ENCODE results near the gene FAM13C.
"Not testable (repeated sequence)": the region's sequence is repeated elsewhere in the genome, so short reads cannot be mapped to it uniquely, and the experiment has no call there.

The FAM13C gene

DNA sequence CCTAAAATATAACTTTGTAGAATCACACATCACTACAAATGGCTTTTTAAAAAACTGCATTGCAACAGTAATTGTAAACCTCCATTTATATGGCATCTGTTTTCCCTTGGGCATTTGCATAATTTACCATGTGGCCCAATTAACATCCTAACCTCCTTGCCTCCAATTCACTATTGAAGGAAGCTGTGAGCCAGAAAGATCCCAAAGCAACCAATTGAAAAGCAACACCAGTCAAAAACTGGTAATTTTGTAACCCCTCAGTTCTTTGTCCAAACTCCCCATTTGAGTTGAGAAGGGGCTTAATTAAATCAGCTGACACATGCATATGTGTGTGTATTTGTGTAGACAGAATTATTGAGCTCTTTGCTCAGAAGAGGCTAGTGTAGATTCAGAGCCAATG lies 90.3 kb downstream of the FAM13C start:
- no peak for DNase-seq

DNA sequence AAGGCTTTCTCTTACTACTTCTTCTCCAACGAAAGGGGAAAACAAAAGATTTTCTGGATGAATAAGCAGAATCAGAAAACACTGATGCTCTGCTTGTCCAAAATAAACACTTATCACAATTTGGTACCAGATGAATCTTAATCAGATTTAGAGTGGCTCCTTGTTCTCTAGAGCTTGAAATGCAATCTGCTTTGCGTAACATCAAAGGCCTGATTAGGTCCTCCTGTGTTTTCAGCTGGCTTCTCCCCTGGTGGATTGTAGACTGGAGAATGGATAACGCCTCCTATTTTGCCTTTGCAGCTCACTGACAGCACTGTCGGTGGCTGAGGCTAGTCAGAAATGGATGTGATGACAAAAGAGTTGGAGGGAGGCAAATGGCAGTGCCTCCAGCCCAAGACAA lies 91.2 kb downstream of the FAM13C start:
- no peak for DNase-seq

DNA sequence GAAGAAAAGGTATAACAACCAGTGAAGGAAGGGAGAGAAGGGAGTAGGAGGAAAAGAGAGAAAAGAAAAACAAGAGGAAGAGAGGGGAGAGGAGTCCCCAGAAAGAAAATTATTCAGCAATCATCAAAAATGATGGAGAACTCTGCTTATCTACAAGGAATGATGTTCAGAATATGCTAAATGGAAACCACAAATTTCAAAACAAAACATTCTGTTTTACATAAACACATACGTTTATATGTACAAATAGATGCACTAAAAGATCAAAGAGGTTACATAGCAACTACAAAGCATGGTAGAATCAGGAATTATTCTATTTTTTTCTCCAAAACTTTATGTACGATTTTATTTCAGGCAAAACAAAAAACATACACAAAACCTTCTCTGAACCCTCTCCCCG lies 91.9 kb downstream of the FAM13C start:
- DNase-seq, result no peak

DNA sequence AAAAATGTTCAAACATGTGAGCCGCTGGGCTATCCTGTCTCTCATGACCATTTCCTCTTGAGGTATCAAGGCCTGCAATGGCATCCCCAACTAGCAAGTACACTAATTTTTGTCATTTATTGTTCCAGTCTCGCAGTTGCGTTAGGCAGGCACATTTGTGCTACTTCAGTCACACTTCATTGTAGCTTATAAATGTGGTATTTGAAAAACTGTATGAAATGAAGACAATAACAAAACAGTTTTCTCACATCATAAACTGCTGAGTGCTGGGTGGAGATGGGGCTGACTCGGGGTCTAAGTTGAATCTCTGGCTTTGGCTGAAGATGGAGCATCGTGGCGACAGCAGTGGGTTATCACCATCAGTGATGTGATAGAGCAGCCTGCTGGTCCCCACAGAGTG lies 92.7 kb downstream of the FAM13C start:
- no peak for DNase-seq

DNA sequence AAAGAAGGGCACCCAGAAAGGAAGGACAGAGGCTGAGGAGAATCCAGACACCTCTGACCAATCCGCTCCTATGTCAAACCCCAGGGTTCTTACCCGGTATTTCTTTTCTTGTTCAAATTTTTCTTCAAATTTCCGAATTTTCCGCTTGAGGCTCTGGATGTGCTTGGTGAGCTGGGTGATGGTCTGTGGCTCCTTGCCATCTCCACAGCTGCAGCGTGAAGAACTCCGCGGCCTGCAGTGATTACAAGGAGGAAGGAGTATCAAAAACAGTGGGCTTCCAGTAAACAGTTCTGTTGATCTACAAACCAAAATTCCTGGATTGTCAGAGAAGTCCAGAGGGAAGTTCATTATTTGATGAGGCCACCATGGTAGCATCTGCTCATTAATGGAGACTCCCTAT lies 93.9 kb downstream of the FAM13C start:
- no peak for DNase-seq

DNA sequence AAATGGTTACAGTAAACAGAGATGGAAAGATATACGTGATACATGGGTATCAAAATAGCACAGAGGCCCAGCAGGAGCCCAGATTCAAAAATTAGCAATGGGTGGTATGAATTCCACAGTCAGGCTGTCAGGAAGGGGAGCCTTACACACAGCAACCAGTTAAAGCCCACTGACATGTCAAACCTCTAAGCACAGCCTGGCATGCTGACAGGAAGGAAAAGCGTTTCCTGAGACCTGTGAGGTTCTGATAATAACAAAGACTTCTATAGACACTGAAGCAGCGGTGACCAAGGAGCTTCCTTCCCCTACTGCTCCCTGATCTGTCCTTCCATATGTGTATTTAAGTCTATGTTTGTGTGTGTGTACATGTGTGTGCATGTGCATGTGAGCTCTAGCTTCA lies 96.0 kb downstream of the FAM13C start:
- no peak for DNase-seq

DNA sequence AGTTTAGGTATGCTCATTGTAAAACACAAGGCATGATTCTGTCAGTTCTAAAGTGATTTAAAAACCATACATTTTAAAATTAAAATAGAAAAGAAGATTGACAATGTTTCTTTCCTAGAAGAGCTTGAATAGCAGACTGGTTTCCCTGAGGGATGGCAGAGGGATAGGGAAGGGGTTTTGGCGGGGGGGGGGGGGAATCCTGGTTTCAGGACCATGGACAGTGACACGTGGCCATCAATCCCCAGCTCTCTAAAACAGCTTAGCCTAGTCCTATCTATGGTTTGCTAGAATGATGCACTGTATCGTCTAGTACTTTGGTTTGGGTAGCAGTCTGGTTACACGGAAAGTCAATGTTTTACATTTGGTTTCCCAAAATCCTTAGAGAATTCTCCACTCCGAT lies 97.2 kb downstream of the FAM13C start:
- no peak for DNase-seq

DNA sequence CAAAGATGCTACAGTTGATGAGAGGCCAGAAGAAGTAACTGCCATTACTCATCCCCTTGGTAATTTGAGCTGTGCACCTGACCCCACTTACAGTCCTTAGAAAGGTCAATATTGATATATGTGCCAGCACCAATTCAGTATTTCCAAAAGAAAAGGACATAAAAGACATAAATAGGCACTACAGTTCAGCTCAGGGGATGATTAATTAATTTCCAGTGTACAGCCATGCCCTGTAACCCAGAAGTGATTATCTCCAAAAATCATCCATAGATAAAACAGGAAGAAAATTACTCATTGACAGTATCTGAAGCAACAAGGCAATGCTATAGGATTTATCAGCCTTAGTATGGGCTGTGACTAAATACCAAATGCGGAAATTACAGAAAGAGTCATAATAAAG lies 103.5 kb downstream of the FAM13C start:
- DNase-seq, result no peak

DNA sequence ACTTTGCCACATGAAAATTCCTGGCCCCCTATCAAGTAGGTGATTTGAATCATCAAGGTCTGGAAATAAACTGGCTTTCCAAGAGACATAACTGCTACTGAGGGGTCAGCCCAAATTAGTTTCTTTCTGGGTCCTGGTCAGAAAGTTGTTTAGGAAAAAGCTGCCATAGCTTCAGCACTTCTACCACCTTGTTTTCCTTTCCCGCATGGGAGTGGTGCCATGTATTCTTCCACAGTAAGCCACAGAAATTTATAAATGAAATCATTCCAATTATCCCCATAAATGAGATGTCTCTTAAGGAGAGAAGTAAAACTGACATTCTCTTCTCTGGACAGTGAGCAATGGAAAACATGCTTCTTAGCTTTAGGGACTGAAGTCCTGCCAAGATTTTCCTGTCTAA lies 105.1 kb downstream of the FAM13C start:
- DNase-seq, result no peak

DNA sequence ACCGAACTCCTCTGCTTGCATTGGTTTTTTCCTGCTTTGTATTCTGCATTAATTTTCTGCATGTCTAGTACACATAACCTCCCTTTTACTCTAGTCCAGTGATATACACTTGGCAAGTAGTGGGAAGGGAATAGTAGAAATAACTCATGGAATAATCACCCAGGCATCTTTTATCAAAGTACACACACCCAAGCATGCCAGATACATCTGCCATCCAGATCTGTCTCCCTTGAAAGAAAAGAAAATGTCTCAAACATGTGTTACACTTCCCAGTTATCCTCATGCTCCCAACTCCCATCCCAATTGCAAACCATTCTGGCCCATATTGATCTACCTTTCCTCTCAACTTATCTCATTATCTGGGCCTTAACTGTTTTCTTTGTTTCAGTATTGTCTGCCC lies 106.9 kb downstream of the FAM13C start:
- no peak for DNase-seq

DNA sequence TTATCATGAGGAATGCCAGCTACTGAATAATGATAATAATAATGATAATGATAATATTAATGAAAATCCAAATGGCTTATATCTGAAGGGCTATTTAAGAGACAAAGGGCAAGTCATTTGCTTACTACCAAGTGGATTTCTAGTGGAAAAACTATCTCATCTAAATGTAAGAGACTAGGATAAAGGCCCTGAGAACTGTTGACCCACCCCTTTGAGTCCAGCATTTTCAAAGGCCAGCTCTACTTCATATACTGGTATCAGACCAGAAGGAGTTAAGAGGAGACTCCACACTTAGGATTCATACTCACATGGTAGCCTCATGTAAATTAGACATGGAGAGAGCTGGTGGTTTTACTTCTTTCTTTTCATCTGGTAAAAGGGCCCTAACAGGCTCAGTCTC lies 109.9 kb downstream of the FAM13C start:
- DNase-seq, result no peak

DNA sequence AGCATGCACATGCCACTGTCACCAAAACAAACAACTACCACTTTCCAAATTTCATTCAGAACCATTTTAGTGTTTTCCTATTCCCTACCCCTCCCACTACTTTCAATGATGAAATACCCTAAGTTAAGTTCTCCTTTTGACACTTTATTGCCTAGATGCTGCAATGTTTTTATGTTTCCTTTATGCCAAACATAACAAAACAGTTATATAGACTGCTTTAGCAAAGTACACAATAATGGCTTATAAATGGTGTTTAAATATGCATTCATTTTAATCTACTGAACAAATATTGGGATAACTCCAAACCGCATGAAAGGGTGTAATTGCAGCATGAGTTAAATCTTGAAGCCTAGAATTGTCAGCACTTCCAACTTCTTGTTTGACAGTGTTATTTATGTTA lies 116.7 kb downstream of the FAM13C start:
- no peak for DNase-seq

DNA sequence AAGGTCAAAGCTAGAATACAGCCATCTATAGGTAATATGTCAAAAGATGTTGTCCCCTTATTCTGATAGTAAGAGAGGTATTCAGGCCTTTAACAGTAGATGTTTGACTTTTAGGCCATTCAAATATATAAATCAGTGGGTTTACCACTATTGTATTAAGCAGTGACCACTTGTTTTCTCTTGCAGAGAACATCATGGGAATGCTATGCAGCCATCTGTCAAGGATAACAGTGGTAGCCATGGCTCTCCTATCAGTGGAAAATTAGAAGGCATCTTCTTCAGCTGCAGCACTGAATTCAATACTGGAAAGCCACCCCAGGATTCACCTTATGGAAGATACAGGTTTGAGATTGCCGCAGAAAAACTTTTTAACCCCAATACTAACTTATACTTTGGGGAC lies 117.5 kb downstream of the FAM13C start:
- no peak for DNase-seq

DNA sequence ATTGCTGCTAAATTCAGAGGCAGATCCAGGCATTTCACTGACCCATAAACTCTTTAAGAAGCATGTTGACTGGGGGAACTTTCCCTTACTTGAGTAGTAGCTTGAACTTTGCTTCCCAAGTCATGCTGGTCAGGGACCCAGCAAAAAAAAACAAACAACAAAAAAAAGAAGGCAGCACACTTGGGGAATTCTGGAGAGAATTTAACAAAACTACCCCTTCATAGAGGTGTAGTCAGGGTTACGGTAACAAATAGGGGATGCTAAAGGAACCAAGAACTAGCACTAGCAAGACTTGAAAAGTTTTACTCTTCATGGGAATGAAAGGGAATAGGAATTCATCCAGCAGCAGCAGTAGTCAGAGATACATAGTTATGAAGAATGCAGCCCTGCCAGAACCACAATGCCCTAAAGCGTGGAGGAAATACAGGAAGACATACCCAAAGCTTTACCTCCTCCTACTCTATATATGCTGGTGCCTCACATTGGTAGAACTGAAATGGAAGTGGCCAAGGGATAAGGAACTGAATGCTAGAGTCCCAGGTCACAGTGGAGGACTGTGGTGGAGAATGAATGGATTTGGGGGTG lies 118.6 kb downstream of the FAM13C start:
- DNase-seq, result peak; percentile 12

DNA sequence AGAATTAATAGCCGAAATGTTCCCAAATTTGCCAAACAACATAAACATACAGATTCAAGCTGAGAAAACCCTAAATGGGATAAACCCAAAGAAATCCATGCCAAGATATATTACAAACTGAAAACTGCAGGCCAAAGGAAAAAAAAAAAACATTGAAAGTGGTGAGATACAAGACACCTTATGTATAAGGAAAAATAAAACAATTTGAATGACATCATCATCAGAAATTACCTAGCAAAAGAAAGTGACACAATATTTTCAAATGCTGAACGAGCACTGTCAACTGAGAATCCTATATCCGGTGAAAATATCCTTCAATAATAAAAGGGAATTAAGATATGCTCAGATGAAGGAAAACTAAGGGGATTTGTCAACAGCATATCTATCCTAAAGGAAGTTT lies 119.4 kb downstream of the FAM13C start:
- no peak for DNase-seq

DNA sequence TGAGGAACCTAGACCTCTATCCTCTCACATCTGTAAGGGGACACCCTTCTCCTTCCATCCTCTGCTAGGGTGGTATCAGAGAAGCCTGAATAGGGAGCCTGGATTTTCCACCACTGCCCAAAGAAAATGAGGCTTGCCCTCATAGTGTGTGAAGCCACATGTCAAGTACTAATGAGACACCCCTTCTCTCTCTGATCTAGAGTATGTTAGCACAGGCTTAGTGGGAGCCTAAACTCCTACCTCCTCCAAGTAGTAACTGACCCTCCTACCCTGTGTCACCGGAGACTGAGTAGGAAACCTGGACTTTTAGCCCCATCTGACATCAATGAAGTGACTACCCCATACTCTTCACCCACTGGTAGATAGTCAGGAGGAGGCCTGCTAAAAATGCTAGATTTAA lies 120.3 kb downstream of the FAM13C start:
- no peak for DNase-seq

DNA sequence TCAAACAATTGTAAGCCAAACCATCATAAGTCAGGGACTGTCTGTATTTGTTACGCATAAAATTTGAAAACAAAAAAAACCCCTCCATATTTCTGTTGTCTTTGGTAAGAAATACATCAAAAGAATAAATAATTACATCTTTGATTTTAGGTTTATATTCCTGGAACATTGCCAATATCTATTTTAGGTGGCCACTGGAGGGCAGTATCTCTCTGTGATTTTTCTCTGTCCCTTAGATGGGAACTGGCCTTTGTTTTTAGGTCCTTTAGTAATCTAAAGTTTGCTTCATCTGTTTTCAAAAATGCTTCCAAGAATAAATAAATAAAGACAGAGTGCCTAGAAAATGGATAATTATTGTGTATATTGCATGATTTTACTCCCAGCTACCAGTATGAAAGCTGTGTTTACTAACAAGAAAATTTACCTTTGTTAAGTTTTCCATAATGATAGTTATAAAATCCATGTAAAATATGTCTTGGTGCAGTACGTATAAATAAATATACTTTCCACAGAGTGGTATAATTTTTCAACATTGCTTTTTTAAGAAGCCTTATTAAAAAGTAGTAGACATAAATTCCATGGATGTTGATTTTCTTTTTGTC lies 121.7 kb downstream of the FAM13C start:
- peak; percentile 49 for DNase-seq

DNA sequence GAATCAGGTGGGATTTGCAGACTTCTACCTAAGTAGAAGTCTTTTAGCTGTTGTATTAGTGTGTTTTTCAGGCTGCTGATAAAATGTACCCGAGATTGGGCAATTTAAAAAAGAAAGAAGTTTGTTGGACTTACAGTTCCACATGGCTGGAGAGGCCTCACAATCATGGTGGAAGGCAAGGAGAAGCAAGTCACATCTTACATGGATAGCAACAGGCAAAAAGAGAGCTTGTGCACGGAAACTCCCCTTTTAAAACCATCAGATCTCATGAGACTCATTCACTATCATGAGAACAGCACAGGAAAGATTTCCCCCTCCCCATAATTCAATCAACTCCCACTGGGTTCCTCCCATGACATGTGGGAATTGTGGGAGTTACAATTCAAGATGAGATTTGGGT lies 123.2 kb downstream of the FAM13C start:
- DNase-seq, result not testable (repeated sequence)

DNA sequence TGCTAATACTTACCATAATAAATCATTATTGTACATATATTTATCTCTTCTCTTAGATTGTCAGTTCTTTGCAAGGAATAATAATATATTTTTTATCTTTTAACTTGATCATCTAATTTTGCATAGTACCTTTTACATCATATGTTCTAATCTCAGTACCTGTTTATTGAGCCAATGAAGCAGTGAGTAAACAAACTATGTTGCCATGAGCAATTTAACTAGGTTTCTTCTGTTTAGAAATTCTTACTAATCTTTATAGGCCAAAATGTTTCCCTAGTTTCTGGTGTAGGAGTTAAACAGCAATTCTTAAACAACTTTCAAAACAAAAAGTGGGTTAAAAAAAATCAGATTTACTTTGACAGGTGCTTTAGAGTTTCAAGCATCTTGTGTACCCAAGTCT lies 124.6 kb downstream of the FAM13C start:
- no peak for DNase-seq

DNA sequence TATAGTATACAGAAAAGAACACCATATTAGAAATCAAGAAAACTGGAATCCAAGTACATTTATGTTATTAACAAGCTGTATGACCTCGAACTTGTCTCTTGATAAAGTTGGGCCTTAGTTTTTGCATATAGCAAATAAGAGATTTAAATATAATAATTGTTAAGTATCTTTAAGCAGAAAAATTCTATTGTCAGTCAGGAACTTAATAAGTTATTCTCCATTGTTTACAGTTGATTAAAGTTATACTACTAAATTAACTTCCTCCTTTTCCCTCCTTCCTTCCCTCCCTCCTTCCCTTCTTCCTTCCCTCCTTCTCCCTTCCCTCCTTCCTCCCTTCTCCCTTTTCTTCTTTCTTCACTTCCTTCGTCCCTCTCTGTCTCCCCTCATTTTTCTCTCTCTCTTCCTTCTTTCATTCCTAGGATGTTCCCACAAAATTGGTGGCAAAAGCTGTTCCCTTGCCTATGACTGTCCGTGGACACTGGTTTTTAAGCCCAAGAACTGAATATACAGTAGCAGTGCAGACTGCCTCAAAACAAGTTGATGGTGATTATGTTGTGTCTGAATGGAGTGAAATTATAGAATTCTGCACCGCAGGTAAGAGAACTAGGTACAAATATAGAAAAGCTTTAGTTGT lies 126.2 kb downstream of the FAM13C start:
- DNase-seq, result no peak

DNA sequence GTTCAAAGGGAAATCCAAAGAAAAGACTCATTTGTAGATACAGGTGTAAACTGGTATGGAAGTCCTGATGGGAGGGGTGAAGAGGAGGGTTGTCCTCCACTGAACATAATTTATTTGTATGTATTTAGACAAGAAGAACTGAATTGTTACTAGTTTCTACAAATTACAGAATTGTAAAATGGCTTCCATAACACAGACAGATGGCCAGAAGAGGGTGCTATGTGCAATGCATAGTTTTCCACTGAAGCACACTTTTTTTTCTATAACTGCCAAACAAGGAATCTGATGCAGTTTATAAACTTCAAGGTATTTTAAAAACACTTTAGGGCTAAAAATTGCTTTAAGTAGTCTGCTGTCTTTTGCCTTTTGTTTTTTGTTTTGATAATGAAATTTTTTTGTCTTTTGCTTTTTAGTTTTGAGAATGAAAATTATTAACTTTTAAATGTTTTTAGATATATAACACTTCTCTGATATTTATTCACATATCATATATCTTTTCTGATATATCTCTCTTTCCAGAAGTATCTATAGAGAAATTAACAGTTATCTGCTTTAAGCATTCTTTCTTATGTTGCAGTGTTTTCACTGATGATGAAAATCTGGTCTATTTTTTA lies 127.4 kb downstream of the FAM13C start:
- DNase-seq, result peak; percentile 39

DNA sequence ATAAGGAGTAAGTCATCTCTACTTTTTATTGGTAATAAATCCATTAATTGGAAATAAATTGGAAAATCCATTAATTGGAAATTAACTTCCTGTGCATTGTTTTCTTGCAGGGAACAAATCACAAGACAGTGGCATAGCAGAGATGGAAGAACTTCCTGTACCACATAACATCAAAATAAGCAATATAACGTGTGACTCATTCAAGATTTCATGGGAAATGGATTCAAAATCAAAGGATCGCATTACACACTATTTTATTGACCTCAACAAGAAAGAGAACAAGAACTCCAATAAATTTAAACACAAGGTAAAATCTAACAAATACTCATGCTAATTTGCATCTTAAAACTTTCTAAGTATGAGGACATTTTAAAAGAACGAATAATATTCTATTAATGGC lies 128.2 kb downstream of the FAM13C start:
- peak; percentile 5 for DNase-seq

DNA sequence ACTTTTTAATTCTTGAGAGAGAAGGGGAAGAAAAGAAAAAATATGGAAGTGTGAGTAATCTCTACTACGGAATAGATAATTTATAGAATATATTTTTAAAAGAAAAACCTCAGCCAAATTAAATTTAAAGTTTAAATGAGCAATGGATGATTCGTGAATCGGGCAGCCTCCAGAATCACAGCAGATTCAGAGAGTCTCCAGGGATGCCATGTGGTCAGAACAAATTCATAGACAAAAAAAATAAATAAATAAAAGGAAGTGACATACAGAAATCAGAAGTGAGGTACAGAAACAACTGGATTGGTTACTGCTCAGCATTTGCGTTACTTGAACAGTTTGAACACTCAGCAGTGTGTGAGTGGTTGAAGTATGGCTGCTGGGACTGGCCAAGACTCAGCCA lies 132.9 kb downstream of the FAM13C start:
- peak; percentile 41 for DNase-seq

DNA sequence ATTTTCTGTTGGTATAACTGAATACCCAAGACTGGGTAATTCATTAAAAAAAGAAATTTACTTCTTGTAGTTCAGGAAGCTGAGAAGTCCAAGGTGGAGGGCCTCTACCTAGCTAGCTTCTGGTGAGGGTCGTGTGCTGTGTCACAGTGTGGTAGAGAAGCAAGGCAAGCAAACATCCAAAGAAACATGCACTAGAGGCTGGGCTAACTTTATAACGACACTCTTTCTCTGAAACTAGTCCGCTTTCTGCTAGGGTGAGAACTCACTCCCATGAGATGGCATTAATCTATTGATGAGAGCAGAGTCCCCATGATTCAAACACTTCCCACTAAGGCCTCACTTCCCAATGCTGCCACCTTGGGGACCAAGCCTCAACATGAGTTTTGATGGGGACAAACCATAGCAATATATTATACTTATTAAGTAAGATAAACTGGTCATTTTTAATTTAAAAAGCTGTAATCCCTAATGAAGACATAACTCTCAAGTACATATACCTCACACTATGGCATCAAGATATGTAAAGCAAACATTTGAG lies 135.1 kb downstream of the FAM13C start:
- no peak for DNase-seq
